B cell (primary cell): ENCODE measurements around the gene TUBB4A. TPM values are rescaled to one million over a fixed set of nuclear protein-coding genes. Genes with fewer than 3 reads are reported as not detected.

Experiments
- ATAC-seq: fragments of 200-7000 bp; cut with Tn5 transposase; one replicate; pipeline ENCODE4 v1.10.0; 2021; ENCODE audit warnings: low read depth, mild to moderate bottlenecking, moderate number of reproducible peaks, moderate library complexity
- CTCF ChIA-PET: fragments of 350-600 bp; sonication (Branson Sonifier 250); formaldehyde crosslinking; loops from one replicate; lab custom pipeline; 2021; ENCODE audit warnings: antibody characterized with exemption, inconsistent platforms; lab: Charles Lee
- POLR2A ChIA-PET: fragments of 350-600 bp; sonication (Branson Sonifier 250); formaldehyde crosslinking; loops from one replicate; lab custom pipeline; 2021; ENCODE audit warnings: antibody characterized with exemption; lab: Charles Lee
- DNase-seq: peaks from one replicate; pipeline ENCODE4 v3.0.0; 2013
- H2AFZ ChIP-seq: 2 replicates; pipeline ENCODE4 v1.6.1; 2012; ENCODE audit warnings: mild to moderate bottlenecking, low read depth, low read length; ENCODE audit not compliant: insufficient read depth, poor library complexity, severe bottlenecking
- H3K27ac ChIP-seq, 2 donors: 1 replicate in 1 of 2; 2 replicates in 1 of 2; pipeline ENCODE4 v1.5.1; 2012 to 2013; ENCODE audit warnings: low read length in 2 of 2, mild to moderate bottlenecking in 2 of 2, moderate library complexity in 1 of 2
- H3K27me3 ChIP-seq, 4 experiments: fragments of 200-600 bp in 1 of 4; sonication (generic) in 1 of 4; replicated peaks in 1 of 4; 1 replicate in 2 of 4; 2 replicates in 2 of 4; pipeline versions ENCODE4 v1.6.1 to v1.7.0; 2013 to 2016; ENCODE audit warnings: low read length in 3 of 4, mild to moderate bottlenecking in 2 of 4, mixed read lengths in 1 of 4, moderate library complexity in 1 of 4; ENCODE audit not compliant: insufficient read depth in 4 of 4, control insufficient read depth in 3 of 4; ENCODE audit errors: control extremely low read depth in 1 of 4
- H3K36me3 ChIP-seq, 2 experiments: replicated peaks in 1 of 2; 1 replicate in 1 of 2; 2 replicates in 1 of 2; pipeline versions ENCODE4 v1.6.1 to v1.7.1; 2013; ENCODE audit warnings: low read length in 1 of 2; ENCODE audit not compliant: insufficient read depth in 2 of 2, control insufficient read depth in 1 of 2; ENCODE audit errors: control extremely low read depth in 1 of 2, extremely low read depth in 1 of 2
- H3K4me1 ChIP-seq, 2 donors: fragments of 200-600 bp in 1 of 2; sonication (generic) in 1 of 2; 1 replicate in 1 of 2; 2 replicates in 1 of 2; pipeline versions ENCODE4 v1.5.1 to v1.6.1; 2013 to 2017; ENCODE audit warnings: low read length in 2 of 2; ENCODE audit not compliant: control insufficient read depth in 2 of 2, insufficient read depth in 2 of 2
- H3K4me2 ChIP-seq: replicated peaks from 2 replicates; pipeline ENCODE3; 2012; ENCODE audit warnings: mild to moderate bottlenecking, low read depth, low read length; ENCODE audit not compliant: poor library complexity, severe bottlenecking
- H3K4me3 ChIP-seq, 5 experiments: fragments of 200-600 bp in 1 of 5; sonication (generic) in 1 of 5; 1 replicate in 3 of 5; 2 replicates in 2 of 5; pipeline versions ENCODE4 v1.5.1 to v1.7.0; 2011 to 2016; ENCODE audit warnings: low read length in 4 of 5, mild to moderate bottlenecking in 4 of 5, low read depth in 2 of 5, control low read depth in 1 of 5, moderate library complexity in 1 of 5; ENCODE audit not compliant: insufficient read depth in 1 of 5; ENCODE audit errors: control extremely low read depth in 1 of 5, extremely low read depth in 1 of 5
- H3K79me2 ChIP-seq: fragments of 200-600 bp; sonication (generic); one replicate; pipeline ENCODE4 v1.6.0; 2016; ENCODE audit warnings: low read length; ENCODE audit not compliant: control insufficient read depth, insufficient read depth
- H3K9ac ChIP-seq: fragments of 200-600 bp; sonication (generic); 2 replicates; pipeline ENCODE4 v1.6.1; 2017; ENCODE audit warnings: mild to moderate bottlenecking, low read length, moderate library complexity
- H3K9me3 ChIP-seq, 3 donors: one replicate each; pipeline versions ENCODE4 v1.6.1 to v1.7.1; 2013; ENCODE audit warnings: low read length in 2 of 3; ENCODE audit not compliant: control insufficient read depth in 2 of 3, insufficient read depth in 1 of 3; ENCODE audit errors: control extremely low read depth in 1 of 3
- H4K20me1 ChIP-seq: 2 replicates; pipeline ENCODE4 v1.6.0; 2012; ENCODE audit warnings: mild to moderate bottlenecking, low read length; ENCODE audit not compliant: insufficient read depth, control insufficient read depth, poor library complexity, severe bottlenecking
- H3K27ac Mint-ChIP-seq: one replicate; pipeline ENCODE4 v1.8.0; 2021; ENCODE audit warnings: mixed read lengths
- H3K27me3 Mint-ChIP-seq: one replicate; pipeline ENCODE4 v1.8.0; 2021; ENCODE audit warnings: mixed read lengths
- H3K4me1 Mint-ChIP-seq: one replicate; pipeline ENCODE4 v1.8.0; 2021; ENCODE audit warnings: mixed read lengths
- H3K4me3 Mint-ChIP-seq: one replicate; pipeline ENCODE4 v1.8.0; 2021; ENCODE audit warnings: mixed read lengths
- H3K9me3 Mint-ChIP-seq: one replicate; pipeline ENCODE4 v1.8.0; 2022; ENCODE audit warnings: mixed read lengths; ENCODE audit not compliant: insufficient read depth
- CTCF ChIP-seq: fragments of 200-600 bp; IDR thresholded peaks from one replicate; pipeline ENCODE4 v1.8.0; 2022; ENCODE audit warnings: antibody characterized with exemption, mild to moderate bottlenecking
- EZH2 ChIP-seq: IDR thresholded peaks from 2 replicates; pipeline ENCODE4 v1.6.1; 2012; ENCODE audit warnings: borderline replicate concordance, low read depth, mild to moderate bottlenecking, moderate library complexity, low read length; ENCODE audit not compliant: insufficient read depth, poor library complexity, severe bottlenecking
- WGBS: methylation state at CpG from one replicate; pipeline ENCODE4 v1.1.5; 2013; ENCODE audit warnings: missing lambda C conversion rate; ENCODE audit not compliant: insufficient coverage; 5-methylcytosine and 5-hydroxymethylcytosine counted together
- intact Hi-C: fragments of 100-400 bp; cut with micrococcal nuclease; formaldehyde crosslinking; loops from one replicate; pipeline ENCODE4 v1.10.0; 2022
- polyA plus RNA-seq: library from polyadenylated mRNA; depleted of rRNA; stranded (reverse); fragments of >200 nt; gene quantifications from 2 replicates; pipeline ENCODE4 v1.2.3, GENCODE V29; 2012
- total RNA-seq, 2 donors: library from RNA; stranded (reverse); fragments of 120-200 nt in 1 of 2; gene quantifications; 1 replicate in 1 of 2; 2 replicates in 1 of 2; pipeline versions ENCODE4 v1.2.3 to v1.2.4, GENCODE V29; 2013 to 2022

The TUBB4A gene
- total and polyA plus RNA-seq, 2 donors (not counting 1 experiment from before 2014, with no cell fraction given): 3.9 to 21.9 TPM

- POLR2A ChIA-PET: interaction anchor here (0.6 to 2.1 kb wide), 12 partner anchors 11 to 286 kb away, joined by 3 to 19 read pairs (median 4); partner anchors contain the start of gene VAV1
- intact Hi-C loops: loop anchor here (1.0 to 5.0 kb wide), 9 partner anchors 36 to 347 kb away; partner anchors contain the start of genes ALKBH7, DENND1C and VAV1
- Mint-ChIP-seq H3K4me3 (peak overlapping the region; percentile 92), H3K27ac (peak overlapping the region; percentile 73), H3K27me3 (no peaks in the 10 kb centered on the region), H3K9me3 (no peaks in the 10 kb centered on the region), H3K4me1 (peaks cover 38% of the 10 kb centered on the region)
- Histone ChIP-seq H3K4me2 (peak overlapping the region; percentile 93), H3K4me1 (peaks cover 22 to 47% of the 10 kb centered on the region in 2 donors), H3K79me2 (no peaks in the 10 kb centered on the region), H3K27ac (peak overlapping the region in 1 of 2 donors; percentile 16), H4K20me1 (no peaks in the 10 kb centered on the region), H3K36me3 (no peaks in the 10 kb centered on the region), H3K27me3 (no peaks in the 10 kb centered on the region), H3K9ac (peak overlapping the region; percentile 69), H3K4me3 (peak overlapping the region; percentile 31 to 74 (median 68)), H2AFZ (peak overlapping the region; percentile 87), H3K9me3 (no peaks in the 10 kb centered on the region)
- TF ChIP-seq EZH2 (no peak), CTCF (peak; percentile 97)
- WGBS: under 1% methylated on average over 35 of the region's 38 CpGs
- CTCF ChIA-PET: interaction anchor here (0.7 to 4.1 kb wide), 57 partner anchors 9 to 390 kb away, joined by 3 to 52 read pairs (median 4); partner anchors contain the start of genes ALKBH7, DENND1C, GPR108 and GTF2F1
- DNase-seq (peak; percentile 91), ATAC-seq (peak; percentile 58)
Observed at GRCh38 chr19:6516659-6517291, 14.7 kb upstream of the TUBB4A start.
